Hepatocyte (in vitro differentiated cells): ENCODE data around the gene SETDB2. TPM values are rescaled to one million over a fixed set of nuclear protein-coding genes. Genes with fewer than 3 reads are reported as not detected.
A peak's percentile ranks its signal among the peaks of the same experiment; 100 is the strongest.

Experiments
- DNase-seq: peaks from one replicate; pipeline ENCODE4 v3.0.0-alpha.2; 2016; ENCODE audit warnings: low spot score
- H2AFZ ChIP-seq: fragments of 200-600 bp; sonication (generic); 2 replicates; pipeline ENCODE4 v1.6.0; 2016; ENCODE audit warnings: antibody characterized with exemption, mild to moderate bottlenecking
- H3K27ac ChIP-seq: fragments of 200-600 bp; sonication (generic); 2 replicates; pipeline ENCODE4 v1.5.1; 2016; ENCODE audit warnings: mild to moderate bottlenecking
- H3K27me3 ChIP-seq: fragments of 200-600 bp; sonication (generic); 2 replicates; pipeline ENCODE4 v1.6.1; 2016
- H3K36me3 ChIP-seq: fragments of 200-600 bp; sonication (generic); replicated peaks from 2 replicates; pipeline ENCODE4 v1.5.1; 2016; ENCODE audit warnings: low read depth; ENCODE audit not compliant: insufficient read depth
- H3K4me1 ChIP-seq: fragments of 200-600 bp; sonication (generic); 2 replicates; pipeline ENCODE4 v1.5.1; 2016; ENCODE audit warnings: mild to moderate bottlenecking, moderate library complexity; ENCODE audit not compliant: insufficient read depth
- H3K4me2 ChIP-seq: fragments of 200-600 bp; sonication (generic); 2 replicates; pipeline ENCODE4 v1.6.0; 2016
- H3K4me3 ChIP-seq: fragments of 200-600 bp; sonication (generic); 2 replicates; pipeline ENCODE4 v1.5.1; 2016; ENCODE audit warnings: mild to moderate bottlenecking
- H3K79me2 ChIP-seq: fragments of 200-600 bp; sonication (generic); 2 replicates; pipeline ENCODE4 v1.6.0; 2017; ENCODE audit warnings: mild to moderate bottlenecking
- H3K9me2 ChIP-seq: fragments of 200-600 bp; sonication (generic); replicated peaks from 2 replicates; pipeline ENCODE4 v1.6.0; 2017; ENCODE audit warnings: mild to moderate bottlenecking; ENCODE audit not compliant: insufficient read depth
- H3K9me3 ChIP-seq: fragments of 200-600 bp; sonication (generic); 2 replicates; pipeline ENCODE4 v1.5.1; 2016; ENCODE audit warnings: low read depth, mild to moderate bottlenecking
- H4K20me1 ChIP-seq: fragments of 200-600 bp; sonication (generic); 2 replicates; pipeline ENCODE4 v1.6.0; 2016; ENCODE audit warnings: mild to moderate bottlenecking; ENCODE audit not compliant: insufficient read depth, poor library complexity, severe bottlenecking
- CTCF ChIP-seq: fragments of 200-600 bp; sonication (generic); IDR thresholded peaks from 2 replicates; pipeline ENCODE4 v1.5.1; 2016; ENCODE audit warnings: antibody characterized with exemption, mild to moderate bottlenecking; ENCODE audit not compliant: poor library complexity
- EZH2 ChIP-seq: fragments of 200-600 bp; sonication (generic); IDR thresholded peaks from 2 replicates; pipeline ENCODE4 v1.6.1; 2016; ENCODE audit warnings: antibody characterized with exemption, mild to moderate bottlenecking, borderline replicate concordance
- EZH2phosphoT487 ChIP-seq: fragments of 200-600 bp; sonication (generic); IDR thresholded peaks from one replicate; pipeline ENCODE4 v1.6.1; 2018; ENCODE audit warnings: antibody characterized with exemption, mild to moderate bottlenecking, low read depth, moderate library complexity; ENCODE audit not compliant: unreplicated experiment, severe bottlenecking
- WGBS: methylation state at CpG from one replicate; pipeline ENCODE4 v1.1.6; 2016; ENCODE audit warnings: low lambda C conversion rate; ENCODE audit errors: missing lambda C conversion rate; 5-methylcytosine and 5-hydroxymethylcytosine counted together
- polyA plus RNA-seq: library from polyadenylated mRNA; unstranded; fragments of >200 nt; fragmentation: Nextera tagmentation; extraction: Ambion mirVana; gene quantifications from 2 replicates; pipeline ENCODE4 v1.2.1, GENCODE V29; 2016
- total RNA-seq: library from RNA; depleted of rRNA; stranded (reverse); fragments of >200 nt; gene quantifications from 2 replicates; pipeline ENCODE4 v1.2.3, GENCODE V29; 2014

Gene SETDB2
- total RNA-seq, result 14.5 and 17.1 TPM in 2 replicates
- 7.0 and 8.9 TPM in 2 replicates for polyA plus RNA-seq

GRCh38 chr13:49443704-49444523 lies at the start of gene SETDB2, which contains the start of gene CAB39L:
Gene SETDB2 (plus strand): TSS chr13:49444274. CDS start chr13:49451894, 7,620 bp downstream.
Gene CAB39L (minus strand): TSS chr13:49444064. CDS start chr13:49382910, 61,154 bp downstream.
- Histone ChIP-seq H4K20me1 (no peaks in the 10 kb centered on the region), H2AFZ (peak within 1 kb of the TSS; percentile 69), H3K9me2 (no peaks in the 10 kb centered on the region), H3K36me3 (no peaks in the 10 kb centered on the region), H3K27me3 (no peaks in the 10 kb centered on the region), H3K9me3 (no peaks in the 10 kb centered on the region), H3K4me3 (peak within 1 kb of the TSS; percentile 75), H3K4me2 (peak within 1 kb of the TSS; percentile 79), H3K27ac (peak within 1 kb of the TSS; percentile 93), H3K79me2 (peaks cover 43% of the 10 kb centered on the region), H3K4me1 (peaks cover 12% of the 10 kb centered on the region)
- DNase-seq, result peak; percentile 99
- under 1% methylated on average over 53 of the region's 53 CpGs for whole genome bisulfite sequencing
- TF ChIP-seq EZH2phosphoT487 (no peak), CTCF (peak; percentile 40)

- DNase-seq, result no peak
- H3K9me3 ChIP-seq, result no peaks in the 10 kb centered on the region
- H3K4me1 ChIP-seq, result no peaks in the 10 kb centered on the region
- H3K4me2 ChIP-seq, result no peak overlapping the region
- TF ChIP-seq EZH2 (no peak), EZH2phosphoT487 (no peak), CTCF (no peak)
- 92% methylated on average over 1 of the region's 1 CpG for WGBS
- peaks cover 4% of the 10 kb centered on the region for H3K79me2 ChIP-seq
- no peaks in the 10 kb centered on the region for H3K36me3 ChIP-seq
- no peak overlapping the region for H2AFZ ChIP-seq
- no peaks in the 10 kb centered on the region for H3K9me2 ChIP-seq
- no peak overlapping the region for H3K27ac ChIP-seq
- no peak overlapping the region for H3K4me3 ChIP-seq
- H4K20me1 ChIP-seq, result no peaks in the 10 kb centered on the region
- H3K27me3 ChIP-seq, result no peaks in the 10 kb centered on the region
Measured at GRCh38 chr13:49395451-49395865, 48.6 kb upstream of the SETDB2 start.

- Histone ChIP-seq H3K9me3 (no peaks in the 10 kb centered on the region), H3K79me2 (peaks cover 4% of the 10 kb centered on the region), H3K27me3 (no peaks in the 10 kb centered on the region), H3K4me1 (no peaks in the 10 kb centered on the region), H3K36me3 (no peaks in the 10 kb centered on the region), H2AFZ (no peak overlapping the region), H3K4me3 (no peak overlapping the region), H3K4me2 (no peak overlapping the region), H4K20me1 (no peaks in the 10 kb centered on the region), H3K9me2 (no peaks in the 10 kb centered on the region), H3K27ac (no peak overlapping the region)
- TF ChIP-seq EZH2phosphoT487 (no peak), EZH2 (no peak), CTCF (no peak)
- no peak for DNase-seq
- WGBS, result 100% methylated on average over 1 of the region's 1 CpG
Measured at GRCh38 chr13:49395878-49396380, 48.1 kb upstream of the SETDB2 start.
